Esophagus squamous epithelium (tissue), 4 donors: ENCODE results near the gene PRSS35.

Experiments
- CTCF ChIP-seq, 6 experiments: fragments of 450-650 bp in 4 of 6; fragments of 200-600 bp in 2 of 6; sonication (generic) in 2 of 6; IDR thresholded peaks; one replicate each; pipeline ENCODE4 v1.5.1; 2016 to 2019; ENCODE audit warnings: antibody characterized with exemption in 6 of 6, mild to moderate bottlenecking in 4 of 6, moderate library complexity in 4 of 6
- POLR2A ChIP-seq, 4 donors: fragments of 450-650 bp; IDR thresholded peaks; one replicate each; pipeline ENCODE4 v1.6.1; 2017; ENCODE audit warnings: antibody characterized with exemption in 4 of 4, mild to moderate bottlenecking in 4 of 4, moderate library complexity in 3 of 4

- TF ChIP-seq CTCF (IDR thresholded peaks at IDR 0.05) (no peak), POLR2A (IDR thresholded peaks at IDR 0.05) (no peak)
These were observed 44.5 kb downstream of the PRSS35 start for GRCh38 chr6:83556871-83557270.
